GM19397 (cell line): ENCODE data around the gene JMJD1C.
"Not testable (repeated sequence)": the region's sequence is repeated elsewhere in the genome, so short reads cannot be mapped to it uniquely, and the experiment has no call there.

Experiments
- ATAC-seq: cut with Tn5 transposase; IDR thresholded peaks from one replicate; pipeline ENCODE4 v1.9.1; 2021; ENCODE audit warnings: mild to moderate bottlenecking, moderate library complexity; ENCODE audit not compliant: unreplicated experiment

The JMJD1C gene

DNA sequence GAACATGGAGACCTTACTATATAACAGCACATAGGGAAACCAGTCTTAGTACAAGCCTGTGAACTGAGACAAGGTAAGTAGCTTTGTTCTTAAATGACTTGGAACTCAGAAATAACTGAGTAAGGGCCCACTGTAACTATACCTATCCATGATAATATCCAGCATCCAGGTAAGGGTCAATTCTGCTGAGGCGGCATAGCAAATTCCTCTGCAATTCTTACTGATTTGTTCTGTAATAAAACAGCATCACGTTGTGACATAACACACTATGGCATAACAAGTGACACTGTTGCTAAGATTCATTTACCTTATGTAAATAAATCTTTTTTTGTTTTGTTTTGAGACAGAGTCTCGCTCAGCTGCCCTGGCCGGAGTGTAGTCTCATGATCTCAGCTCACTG is 97.4 kb downstream of the JMJD1C start:
- ATAC-seq = no peak

DNA sequence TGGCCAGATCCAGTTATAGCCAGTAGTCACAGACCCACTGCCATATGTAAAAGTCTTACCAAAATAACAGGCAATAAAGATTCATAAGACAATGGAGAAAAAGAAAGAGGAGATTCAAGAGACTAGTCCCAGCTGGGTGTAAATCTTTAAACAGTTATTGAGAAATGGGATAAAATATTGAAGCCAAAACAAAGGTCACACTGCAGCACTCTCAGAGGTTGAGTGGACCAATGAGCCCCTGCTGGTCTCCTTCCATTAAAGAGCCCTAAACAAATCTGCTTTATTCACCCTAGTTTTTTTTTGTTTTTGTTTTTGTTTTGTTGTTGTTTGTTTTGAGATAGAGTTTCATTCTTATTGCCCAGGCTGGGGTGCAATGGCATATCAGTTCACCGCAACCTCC is 98.8 kb downstream of the JMJD1C start:
- ATAC-seq = no peak

DNA sequence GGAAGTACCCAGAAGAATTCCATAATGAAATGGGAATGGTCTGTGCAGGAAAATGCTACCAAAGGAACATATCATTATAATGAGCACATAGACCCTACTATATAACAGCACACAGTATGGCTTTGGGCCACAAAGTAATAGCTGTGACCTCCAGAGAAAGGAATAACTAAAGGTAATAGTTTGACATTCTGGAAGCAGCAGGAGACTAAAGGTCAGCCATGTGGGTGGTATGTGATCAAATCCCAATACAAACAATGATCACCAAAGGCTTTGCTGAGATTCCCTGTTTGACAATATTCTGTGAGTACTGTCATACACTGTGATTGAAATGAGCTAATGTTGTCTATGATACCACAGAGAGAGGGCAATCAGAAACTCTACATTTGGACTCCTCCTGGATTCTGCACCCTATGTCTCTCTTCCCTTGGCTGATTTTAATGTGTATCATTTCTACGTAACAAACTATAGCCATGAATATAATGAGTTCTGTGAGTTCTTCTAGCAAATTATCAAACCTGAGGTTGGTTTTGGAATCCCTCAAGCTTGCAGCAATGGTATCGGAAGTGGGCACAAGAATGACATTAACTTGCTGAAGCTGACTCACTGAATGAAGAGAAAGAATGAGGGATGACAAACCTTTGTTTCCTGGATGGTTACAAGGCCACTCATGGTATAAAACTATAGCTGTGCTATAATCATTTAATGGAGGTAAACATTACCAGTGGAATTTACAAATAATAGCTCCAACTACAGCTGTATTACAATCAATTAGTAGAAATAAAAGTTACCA is 99.6 kb downstream of the JMJD1C start:
- ATAC-seq = no peak

DNA sequence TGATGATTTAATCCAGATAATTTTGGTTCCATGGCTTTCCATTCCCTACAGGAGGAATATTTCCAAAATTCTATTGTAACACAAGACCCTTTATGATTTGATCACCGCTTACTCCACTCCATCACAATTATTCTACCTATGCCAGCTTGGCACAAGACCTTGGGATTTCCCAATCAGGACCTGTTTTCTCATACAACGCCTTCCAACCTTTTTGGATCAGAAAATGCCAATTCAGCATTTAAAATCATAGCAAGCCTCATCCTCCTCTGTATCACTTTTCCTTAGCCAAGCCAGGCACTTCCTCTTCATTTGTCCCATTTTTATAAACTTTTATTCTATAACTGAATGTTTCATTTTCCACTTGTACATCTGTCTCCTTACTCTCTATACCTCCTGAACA is 100.9 kb downstream of the JMJD1C start:
- ATAC-seq = no peak

DNA sequence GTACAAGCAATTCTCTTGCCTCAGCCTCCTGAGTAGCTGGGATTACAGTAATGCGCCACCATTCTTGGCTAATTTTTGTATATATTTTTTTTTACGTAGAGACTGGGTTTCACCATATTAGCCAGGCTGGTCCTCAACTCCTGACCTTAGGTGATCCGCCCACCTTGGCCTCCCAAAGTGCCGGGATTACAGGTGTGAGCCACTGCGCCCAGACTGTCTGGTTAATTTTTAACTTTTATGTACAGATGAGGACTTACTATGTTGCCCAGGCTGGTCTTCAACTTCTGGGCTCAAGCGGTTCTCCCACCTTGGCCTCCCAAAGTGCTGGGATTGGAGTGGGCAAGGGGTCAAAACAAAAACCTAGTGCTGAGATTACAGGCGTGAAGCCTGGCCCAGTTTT is 101.8 kb downstream of the JMJD1C start:
- no peak for ATAC-seq

DNA sequence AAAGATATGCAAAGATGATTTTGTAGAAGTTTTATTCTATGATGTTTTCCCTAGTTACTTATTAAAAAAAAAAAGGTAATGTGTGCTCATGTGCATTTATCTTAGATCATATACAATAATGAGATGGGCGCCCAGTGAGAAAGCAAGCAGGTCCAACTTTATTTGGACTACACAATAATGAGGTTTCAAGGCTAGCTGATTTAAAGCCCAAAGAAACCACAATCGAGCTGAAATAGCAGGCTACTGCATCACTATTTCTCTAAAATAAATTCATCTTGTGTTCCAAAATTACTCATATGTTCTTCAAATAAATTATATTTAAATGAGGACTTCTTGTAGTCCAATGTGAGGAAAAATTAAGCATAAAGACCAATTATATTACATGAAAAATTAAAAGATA is 110.1 kb downstream of the JMJD1C start:
- no peak for ATAC-seq

DNA sequence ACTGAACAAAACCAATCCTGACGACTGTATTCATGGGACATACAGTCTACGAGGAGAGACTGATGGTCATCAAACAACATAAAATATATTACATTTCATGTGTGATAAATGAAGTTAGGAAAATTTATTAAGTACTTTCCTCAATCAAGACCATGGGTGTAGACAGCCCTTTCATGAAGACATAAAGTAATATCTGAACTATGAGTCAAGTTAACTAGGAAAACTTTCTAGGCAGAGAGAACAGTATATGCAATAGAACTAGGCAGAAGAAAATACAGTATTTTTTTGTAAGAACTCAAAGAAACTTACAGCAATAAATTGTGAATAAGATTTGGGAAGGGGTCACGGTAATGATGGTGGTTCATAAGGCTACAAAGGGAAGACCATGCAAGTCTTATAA is 112.8 kb downstream of the JMJD1C start:
- ATAC-seq = no peak

DNA sequence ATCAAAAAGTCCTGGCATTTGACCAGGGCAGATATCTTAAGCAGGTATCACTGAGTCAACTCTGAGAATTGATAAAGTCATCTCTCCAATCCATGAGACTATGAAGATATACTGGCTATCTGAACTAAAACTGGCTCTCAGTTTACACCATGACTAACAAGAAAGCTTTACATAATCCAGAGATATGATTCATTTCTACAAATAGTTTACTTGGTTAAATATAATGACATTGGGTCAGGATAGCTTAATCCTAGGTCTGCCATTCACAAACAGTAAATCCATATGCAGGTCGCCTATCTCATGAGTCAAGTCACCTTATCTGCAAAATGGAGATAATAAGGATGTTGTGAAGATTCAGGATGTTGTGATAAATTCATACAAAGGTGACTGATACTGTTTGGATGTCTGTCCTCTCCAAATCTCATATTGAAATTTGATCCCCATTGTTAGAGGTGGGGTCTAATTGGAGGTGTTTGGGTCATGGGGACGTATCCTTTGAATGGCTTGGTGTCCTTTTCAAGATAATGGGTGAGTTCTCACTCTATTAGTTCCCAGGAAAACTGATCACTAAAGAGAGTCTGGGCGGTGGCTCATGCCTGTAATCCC is 117.4 kb downstream of the JMJD1C start:
- ATAC-seq = no peak

DNA sequence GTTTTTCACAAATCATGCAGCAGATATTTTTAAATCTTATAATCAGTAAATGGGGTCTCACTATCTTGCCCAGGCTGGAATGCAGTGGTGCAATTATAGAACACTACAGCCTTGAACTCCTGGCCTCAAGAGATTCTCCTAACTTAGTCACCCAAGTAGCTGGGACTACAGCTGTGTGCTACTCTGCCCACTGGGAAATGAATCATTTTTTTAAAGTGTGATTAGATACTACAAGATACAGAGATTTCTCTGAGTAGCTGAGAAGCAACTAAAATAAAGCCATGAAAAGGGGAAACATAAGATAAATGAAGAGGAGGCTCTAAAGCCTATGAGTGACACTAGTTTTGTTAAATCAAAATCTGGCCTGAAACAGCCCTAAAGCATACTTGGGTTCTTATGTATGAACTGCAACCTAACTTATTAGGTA is 119.7 kb downstream of the JMJD1C start:
- no peak for ATAC-seq

DNA sequence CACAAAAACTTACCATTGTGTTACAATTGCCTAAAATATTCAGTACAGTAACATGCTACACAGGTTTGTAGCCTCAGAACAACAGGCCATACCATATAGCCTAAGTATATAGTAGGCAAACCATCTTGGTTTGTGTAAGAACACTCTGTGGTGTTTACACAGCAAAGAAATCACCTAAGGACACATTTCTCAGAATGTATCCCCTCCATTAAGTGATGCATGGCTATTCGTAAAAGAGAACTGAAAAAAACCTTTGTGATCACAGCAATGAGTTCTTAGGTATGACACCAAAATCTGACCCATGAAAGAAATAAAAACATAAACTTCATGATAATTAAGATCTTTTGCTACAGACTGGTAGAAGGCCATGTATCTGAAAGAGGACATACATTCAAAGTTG is 121.5 kb downstream of the JMJD1C start:
- no peak for ATAC-seq

DNA sequence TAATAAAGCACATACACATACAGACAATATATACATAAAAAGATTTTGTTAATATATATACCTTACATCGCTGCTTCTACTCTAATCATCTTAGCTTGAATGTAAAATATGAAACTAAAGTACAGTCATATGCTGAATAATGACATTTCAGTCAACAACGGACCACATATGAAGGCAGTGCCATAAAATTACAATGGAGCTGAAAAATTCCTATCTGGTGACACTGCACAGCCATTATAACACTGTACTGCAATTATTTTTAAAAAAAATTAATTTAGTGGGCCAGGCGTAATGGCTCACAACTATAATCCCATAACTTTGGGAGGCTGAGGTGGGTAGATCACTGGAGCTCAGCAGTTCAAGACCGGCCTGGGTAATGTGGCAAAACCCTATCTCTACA is 122.3 kb downstream of the JMJD1C start:
- no peak for ATAC-seq

DNA sequence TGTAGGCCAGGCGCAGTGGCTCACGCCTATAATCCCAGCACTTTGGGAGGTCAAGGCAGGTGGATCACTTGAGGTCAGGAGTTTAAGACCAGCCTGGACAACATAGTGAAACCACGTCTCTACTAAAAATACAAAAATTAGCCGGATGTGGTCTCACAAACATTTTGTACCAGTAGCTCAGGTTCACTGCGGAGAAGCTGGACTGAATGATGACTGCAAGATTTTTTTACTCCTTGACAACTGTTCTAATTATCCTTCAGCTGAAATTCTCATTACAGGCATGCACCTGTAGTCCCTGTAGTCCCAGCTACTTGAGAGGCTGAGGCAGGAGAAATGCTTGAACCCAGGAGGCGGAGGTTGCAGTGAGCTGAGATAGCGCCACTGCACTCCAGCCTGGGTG is 126.1 kb downstream of the JMJD1C start:
- ATAC-seq = not testable (repeated sequence)

DNA sequence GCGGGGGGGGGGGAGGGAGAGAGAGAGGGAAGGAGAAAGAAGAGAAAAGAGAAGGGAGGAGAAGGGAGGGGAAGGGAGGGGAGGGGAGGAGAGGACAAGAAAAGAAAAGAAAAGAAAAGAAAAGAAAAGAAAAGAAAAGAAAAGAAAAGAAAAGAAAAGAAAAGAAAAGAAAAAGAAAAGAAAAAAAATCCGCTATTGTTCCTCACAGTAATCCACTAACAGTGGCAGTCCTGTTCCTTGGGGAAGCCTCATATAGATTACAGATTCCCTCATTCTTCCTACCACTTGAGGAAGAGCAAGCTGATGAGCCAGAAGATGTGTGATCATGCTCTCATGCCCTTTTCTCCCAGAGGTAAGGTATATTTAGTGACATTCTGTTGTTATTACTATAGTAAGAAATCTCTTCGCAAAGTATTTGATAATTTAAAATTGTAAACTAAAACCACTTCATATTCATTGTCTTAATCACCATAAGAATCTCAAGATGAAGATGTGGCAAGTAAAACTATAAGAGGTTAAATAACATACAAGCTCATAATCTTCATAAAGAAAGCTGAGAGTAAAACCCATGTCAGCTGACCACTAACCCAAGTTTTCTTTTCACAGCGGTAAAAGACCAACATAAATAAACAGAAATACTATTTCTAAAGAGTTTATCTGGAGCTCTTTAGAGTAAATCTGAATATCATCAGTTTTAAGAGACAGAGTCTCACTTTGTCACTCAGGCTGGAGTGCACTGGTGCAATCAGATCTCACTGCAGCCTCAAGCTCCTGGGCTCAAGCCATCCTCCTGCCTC is 128.1 kb downstream of the JMJD1C start:
- ATAC-seq = no peak

DNA sequence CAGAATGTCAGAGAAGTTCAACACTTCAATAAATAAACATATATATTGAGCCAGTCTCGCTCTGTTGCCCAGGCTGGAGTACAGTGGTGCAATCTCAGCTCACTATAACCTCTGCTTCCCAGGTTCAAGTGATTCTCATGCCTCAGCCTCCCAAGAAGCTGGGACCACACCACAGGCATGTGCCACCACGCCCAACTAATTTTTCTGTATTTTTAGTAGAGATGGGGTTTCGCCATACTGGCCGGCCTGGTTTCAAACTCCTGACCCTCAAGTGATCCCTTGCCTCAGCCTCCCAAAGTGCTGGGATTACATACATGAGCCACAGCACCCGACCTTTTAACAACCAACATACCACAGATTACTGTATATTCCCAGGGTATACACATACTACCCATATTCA is 134.2 kb downstream of the JMJD1C start:
- ATAC-seq = no peak

DNA sequence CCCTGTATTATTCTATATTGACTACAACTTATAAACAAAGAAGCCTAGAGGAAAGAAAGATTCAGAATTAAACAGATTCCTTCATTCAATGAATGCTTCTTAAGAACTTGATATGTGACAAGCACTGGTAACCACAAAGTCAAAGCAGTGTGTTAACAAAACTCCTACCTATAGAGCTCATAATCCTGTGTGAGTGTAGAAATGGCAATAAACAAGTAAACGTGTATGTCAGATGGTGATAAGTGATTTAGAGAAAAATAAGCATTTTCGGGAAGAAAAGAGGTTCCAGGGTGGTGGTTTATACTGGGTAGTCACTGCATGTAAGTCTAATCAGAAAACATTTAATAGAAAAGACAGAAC is 141.3 kb downstream of the JMJD1C start:
- no peak for ATAC-seq

DNA sequence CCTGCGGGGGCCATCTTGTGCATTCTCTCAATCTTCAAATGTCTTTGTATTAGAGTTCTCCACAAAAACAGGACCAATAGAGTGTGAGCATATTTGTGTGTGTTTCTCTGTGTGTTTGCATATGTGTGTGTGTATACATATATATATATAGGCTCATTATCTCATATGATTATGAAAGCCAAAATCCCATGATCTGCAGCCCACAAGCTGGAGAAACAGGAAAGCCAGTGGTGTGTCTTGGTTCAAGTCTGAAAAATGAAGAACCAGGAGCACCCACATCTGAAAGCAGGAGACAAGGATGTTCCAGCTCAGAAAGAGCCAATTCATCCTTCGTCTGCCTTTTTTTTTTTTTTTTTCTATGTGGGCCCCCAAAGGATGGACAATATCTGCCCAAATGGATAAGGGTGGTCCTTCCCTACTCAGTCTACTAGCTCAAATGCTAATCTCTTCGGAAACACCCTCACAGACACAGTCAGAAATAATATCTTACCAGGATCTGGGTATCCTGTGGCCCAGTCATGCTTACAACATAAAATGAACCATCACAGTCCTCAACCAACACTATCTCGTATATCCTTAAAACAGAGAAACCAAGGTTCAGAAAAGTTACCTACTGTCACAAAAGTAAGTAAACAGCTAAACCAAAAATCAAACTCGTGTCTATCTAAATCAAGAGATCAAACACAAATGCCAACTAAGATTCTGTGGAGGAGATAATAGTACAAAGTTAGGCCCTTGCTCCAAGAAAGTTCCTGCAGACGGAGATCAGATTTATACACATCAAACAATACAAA is 141.9 kb downstream of the JMJD1C start:
- no peak for ATAC-seq

DNA sequence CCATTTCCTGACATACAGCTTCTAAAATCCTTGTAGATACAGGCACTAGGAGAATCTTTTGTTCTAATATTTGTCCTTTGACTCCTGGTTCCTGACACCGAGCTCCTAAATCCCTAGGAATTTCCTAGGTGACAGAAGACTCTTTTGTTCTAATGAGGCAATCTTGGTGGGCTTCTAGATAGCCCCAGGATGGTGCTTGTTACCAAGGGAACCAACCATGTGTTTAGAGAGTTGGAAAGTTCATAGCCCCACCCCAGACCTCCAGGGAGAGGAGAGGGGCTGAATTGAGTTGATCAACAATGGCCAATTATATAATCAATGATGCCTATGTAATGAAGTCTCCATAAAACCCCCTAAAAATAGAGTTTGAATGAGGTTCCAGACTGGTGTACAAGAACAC is 145.1 kb downstream of the JMJD1C start:
- no peak for ATAC-seq

DNA sequence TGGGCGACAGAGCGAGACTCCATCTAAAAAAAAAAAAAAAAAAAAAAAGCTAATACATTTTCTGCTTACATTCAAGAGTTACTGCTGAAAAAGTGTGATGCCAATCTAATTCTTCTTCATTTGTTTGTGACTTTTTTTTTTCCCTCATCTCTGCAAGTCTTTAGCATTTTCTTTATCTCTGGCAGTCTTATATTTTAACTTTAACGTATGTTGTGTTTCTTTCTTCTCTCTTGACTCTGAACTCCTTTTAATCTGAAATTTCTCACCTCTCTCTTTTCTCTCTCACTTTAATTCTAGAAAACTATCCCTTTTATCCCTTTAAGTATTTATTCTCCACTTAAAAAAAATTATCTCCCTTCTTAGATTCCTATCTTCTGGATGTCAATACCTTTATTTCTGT is 146.5 kb downstream of the JMJD1C start:
- ATAC-seq = no peak

DNA sequence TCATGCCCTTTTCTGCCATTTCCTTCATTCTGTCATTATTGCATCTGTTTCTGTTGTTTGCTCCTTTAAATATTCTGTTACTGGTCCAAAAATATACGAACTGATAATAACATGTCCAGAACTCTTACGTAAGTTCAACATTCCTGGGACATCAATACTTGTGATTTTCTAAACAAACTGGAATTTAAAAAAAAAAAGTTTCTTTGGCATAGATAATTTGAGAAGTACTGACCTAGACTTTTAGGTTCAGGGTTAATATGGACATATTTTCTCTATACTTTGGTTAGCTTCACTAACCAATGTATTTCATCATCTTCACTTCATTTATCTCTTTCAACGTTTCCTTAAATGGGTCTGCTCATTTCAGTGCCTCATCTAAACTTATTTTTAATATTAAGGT is 147.3 kb downstream of the JMJD1C start:
- no peak for ATAC-seq

DNA sequence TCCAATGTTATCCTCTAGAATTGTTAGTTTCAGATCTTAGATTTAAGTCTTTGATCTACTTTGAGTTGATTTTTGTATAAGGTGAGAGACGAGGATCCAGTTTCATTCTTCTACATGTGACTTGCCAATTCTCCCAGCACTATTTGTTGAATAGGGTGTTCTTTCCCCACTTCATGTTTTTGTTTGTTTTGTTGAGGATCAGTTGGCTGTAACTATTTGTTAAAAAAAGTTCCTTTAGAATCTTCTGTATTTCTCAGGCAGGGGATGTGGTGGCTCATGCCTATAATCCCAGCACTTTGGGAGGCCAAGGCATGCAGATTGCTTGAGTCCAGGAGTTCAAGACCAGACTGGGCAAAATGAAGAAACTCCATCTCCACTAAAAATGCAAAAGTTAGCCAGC is 151.8 kb downstream of the JMJD1C start:
- ATAC-seq = no peak

DNA sequence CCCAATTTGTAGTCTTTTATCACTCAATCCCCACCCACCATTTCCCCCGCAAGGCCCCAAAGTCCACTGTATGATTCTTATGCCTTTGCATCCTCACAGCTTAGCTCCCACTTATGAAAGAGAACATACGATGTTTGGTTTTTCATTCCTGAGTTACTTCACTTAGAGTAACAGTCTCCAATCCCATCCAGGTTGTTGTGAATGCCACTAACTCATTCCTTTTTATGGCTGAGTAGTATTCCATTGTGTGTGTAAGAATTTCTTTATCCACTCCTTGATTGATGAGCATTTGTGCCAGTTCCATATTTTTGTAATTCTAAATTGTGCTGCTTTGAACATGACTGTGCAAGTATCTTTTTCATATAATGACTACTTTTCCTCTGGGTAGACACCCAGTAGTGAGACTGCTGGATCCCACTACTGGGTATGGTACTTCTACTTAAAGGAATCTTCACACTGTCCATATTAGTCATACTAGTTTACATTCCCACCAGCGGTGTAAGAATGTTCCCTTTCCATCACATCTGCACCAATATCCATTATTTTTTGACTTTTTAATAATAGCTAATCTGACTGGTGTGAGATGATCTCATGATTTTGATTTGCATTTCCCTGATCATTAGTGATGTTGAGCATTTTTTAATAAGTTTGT is 152.6 kb downstream of the JMJD1C start:
- ATAC-seq = no peak
